Keratinocyte (primary cell): Measurements from ENCODE around the gene EIF4E1B. TPM values are rescaled to one million over a fixed set of nuclear protein-coding genes. Genes with fewer than 3 reads are reported as not detected.

Experiments used
- DNase-seq: peaks from one replicate; pipeline ENCODE4 v3.0.0-alpha.2; 2011; ENCODE audit warnings: low read depth, missing footprints, low spot score
- FAIRE-seq: peaks from 2 replicates; lab custom pipeline; 2011; peaks lifted over from hg19 to GRCh38; lab: Jason Lieb, UNC
- H2AFZ ChIP-seq: 2 replicates; pipeline ENCODE4 v1.6.0; 2012; ENCODE audit warnings: low read length, control low read depth, inconsistent platforms; ENCODE audit not compliant: control insufficient read depth
- H3K27ac ChIP-seq: 2 replicates; pipeline ENCODE4 v1.5.1; 2011; ENCODE audit warnings: low read length; ENCODE audit not compliant: control insufficient read depth, insufficient read depth
- H3K27me3 ChIP-seq: 3 replicates; pipeline ENCODE4 v1.6.0; 2011; ENCODE audit warnings: low read length; ENCODE audit not compliant: control insufficient read depth, insufficient read depth; ENCODE audit errors: extremely low read depth
- H3K36me3 ChIP-seq, 2 experiments: 2 replicates in 1 of 2; 3 replicates in 1 of 2; pipeline ENCODE4 v1.5.1; 2011; ENCODE audit warnings: low read length in 2 of 2, mild to moderate bottlenecking in 1 of 2; ENCODE audit not compliant: control insufficient read depth in 2 of 2, insufficient read depth in 2 of 2; ENCODE audit errors: extremely low read depth in 1 of 2
- H3K4me1 ChIP-seq: 3 replicates; pipeline ENCODE4 v1.5.1; 2011; ENCODE audit warnings: low read length; ENCODE audit not compliant: control insufficient read depth, insufficient read depth; ENCODE audit errors: extremely low read depth
- H3K4me2 ChIP-seq: 3 replicates; pipeline ENCODE4 v1.6.0; 2011; ENCODE audit warnings: low read depth, low read length; ENCODE audit not compliant: control insufficient read depth, insufficient read depth; ENCODE audit errors: extremely low read depth
- H3K4me3 ChIP-seq, 3 experiments: fragments of 200-600 bp in 1 of 3; sonication (generic) in 1 of 3; 2 replicates in 2 of 3; 3 replicates in 1 of 3; pipeline ENCODE4 v1.5.1; 2011 to 2016; ENCODE audit warnings: low read length in 3 of 3, mild to moderate bottlenecking in 3 of 3, control low read depth in 2 of 3, inconsistent platforms in 1 of 3, low read depth in 1 of 3, mixed read lengths in 1 of 3, mixed run types in 1 of 3, moderate library complexity in 1 of 3; ENCODE audit not compliant: control insufficient read depth in 2 of 3, insufficient read depth in 2 of 3; ENCODE audit errors: extremely low read depth in 1 of 3
- H3K79me2 ChIP-seq: 2 replicates; pipeline ENCODE4 v1.6.0; 2012; ENCODE audit warnings: low read length; ENCODE audit not compliant: control insufficient read depth, insufficient read depth
- H3K9ac ChIP-seq: 3 replicates; pipeline ENCODE4 v1.6.0; 2011; ENCODE audit warnings: low read length; ENCODE audit not compliant: control insufficient read depth, insufficient read depth; ENCODE audit errors: extremely low read depth
- H3K9me1 ChIP-seq: 3 replicates; pipeline ENCODE4 v1.6.0; 2011; ENCODE audit warnings: low read length; ENCODE audit not compliant: control insufficient read depth, insufficient read depth; ENCODE audit errors: extremely low read depth
- H3K9me3 ChIP-seq: 2 replicates; pipeline ENCODE4 v1.5.1; 2012; ENCODE audit warnings: low read depth, low read length; ENCODE audit not compliant: control insufficient read depth
- H4K20me1 ChIP-seq: 3 replicates; pipeline ENCODE4 v1.6.0; 2011; ENCODE audit warnings: low read length; ENCODE audit not compliant: control insufficient read depth, insufficient read depth; ENCODE audit errors: extremely low read depth
- EZH2 ChIP-seq: IDR thresholded peaks from one replicate; pipeline ENCODE4 v1.6.1; 2012; ENCODE audit warnings: inconsistent platforms, mild to moderate bottlenecking, low read length, moderate library complexity
- dilution Hi-C: fragments of 300-500 bp; cut with MboI; formaldehyde crosslinking; loops from one replicate; pipeline ENCODE4 v1.7.0; 2020; ENCODE audit warnings: low sequenced_read_pairs; ENCODE audit not compliant: extremely low pct_ligation_motif_present
- polyA plus RNA-seq, 5 experiments: library from polyadenylated mRNA; depleted of rRNA in 3 of 5; stranded (reverse) in 3 of 5; stranded (forward) in 1 of 5; unstranded in 1 of 5; fragments of >200 nt; gene quantifications; 1 replicate in 1 of 5; 2 replicates in 3 of 5; 3 replicates in 1 of 5; pipeline versions ENCODE4 v1.2.1 to v1.2.3, GENCODE V29; 2011 to 2012; ENCODE audit warnings: missing spikeins in 2 of 5, low read depth in 1 of 5, low replicate concordance in 1 of 5
- TF ChIP-seq, protein P1 (sequence below), 3 experiments: IDR thresholded peaks in 1 of 3; conservative IDR thresholded peaks in 1 of 3; optimal IDR thresholded peaks in 1 of 3; 2 replicates in 2 of 3; 3 replicates in 1 of 3; pipeline versions ENCODE3 to v1.5.1; 2011; ENCODE audit warnings: low read length in 3 of 3, mild to moderate bottlenecking in 3 of 3, moderate library complexity in 2 of 3, control low read depth in 1 of 3, inconsistent platforms in 1 of 3; ENCODE audit not compliant: insufficient read depth in 2 of 3; ENCODE audit errors: extremely low read depth in 1 of 3

The EIF4E1B gene
- polyA plus RNA-seq, 1 donor (not counting 4 experiments of a cell fraction or from before 2014, with no cell fraction given): not detected

DNA sequence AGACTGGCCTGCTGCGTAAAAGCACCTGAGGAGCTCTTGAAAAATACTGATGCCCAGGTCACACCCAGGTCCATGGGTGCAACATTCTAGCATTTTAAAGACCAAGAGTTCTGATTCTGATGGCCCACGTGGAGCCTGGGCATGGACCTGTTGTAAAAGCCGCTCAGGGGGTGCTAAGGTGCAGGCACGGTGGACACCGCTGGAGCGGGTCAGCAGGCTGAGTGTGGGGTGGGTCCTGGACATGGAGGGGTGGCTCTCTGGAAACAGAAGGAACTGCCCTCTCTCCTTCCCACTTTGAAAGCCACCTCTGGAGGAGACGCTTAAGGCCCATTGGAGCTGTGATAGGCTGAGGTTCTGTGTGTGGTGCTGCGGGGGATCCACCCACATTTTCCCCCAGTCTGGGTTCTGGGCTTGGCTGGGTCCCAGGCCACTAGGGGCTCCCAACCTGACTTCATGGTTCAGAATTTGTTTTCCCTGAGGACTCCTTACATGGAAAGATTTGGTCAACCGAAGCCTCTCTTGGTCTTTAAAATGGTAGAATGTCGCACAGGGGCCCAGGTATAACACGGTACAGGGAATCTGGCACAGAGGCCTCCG is 37.1 kb upstream of the EIF4E1B start:
- Histone ChIP-seq H3K79me2 (no peaks in the 10 kb centered on the region), H3K36me3 (peaks cover 0 to 2% of the 10 kb centered on the region in 2 experiments), H4K20me1 (no peaks in the 10 kb centered on the region), H3K4me3 (no peak overlapping the region), H3K27ac (no peak overlapping the region), H3K27me3 (no peaks in the 10 kb centered on the region), H3K4me1 (peaks cover 8% of the 10 kb centered on the region), H3K4me2 (no peak overlapping the region), H3K9ac (no peak overlapping the region), H3K9me1 (no peaks in the 10 kb centered on the region), H2AFZ (no peak overlapping the region), H3K9me3 (peaks cover 6% of the 10 kb centered on the region)
- dilution Hi-C loops: no loop called here
- no peak for DNase-seq
- no peak for FAIRE-seq
- TF ChIP-seq EZH2: no peak
- TF ChIP-seq, protein P1, sequence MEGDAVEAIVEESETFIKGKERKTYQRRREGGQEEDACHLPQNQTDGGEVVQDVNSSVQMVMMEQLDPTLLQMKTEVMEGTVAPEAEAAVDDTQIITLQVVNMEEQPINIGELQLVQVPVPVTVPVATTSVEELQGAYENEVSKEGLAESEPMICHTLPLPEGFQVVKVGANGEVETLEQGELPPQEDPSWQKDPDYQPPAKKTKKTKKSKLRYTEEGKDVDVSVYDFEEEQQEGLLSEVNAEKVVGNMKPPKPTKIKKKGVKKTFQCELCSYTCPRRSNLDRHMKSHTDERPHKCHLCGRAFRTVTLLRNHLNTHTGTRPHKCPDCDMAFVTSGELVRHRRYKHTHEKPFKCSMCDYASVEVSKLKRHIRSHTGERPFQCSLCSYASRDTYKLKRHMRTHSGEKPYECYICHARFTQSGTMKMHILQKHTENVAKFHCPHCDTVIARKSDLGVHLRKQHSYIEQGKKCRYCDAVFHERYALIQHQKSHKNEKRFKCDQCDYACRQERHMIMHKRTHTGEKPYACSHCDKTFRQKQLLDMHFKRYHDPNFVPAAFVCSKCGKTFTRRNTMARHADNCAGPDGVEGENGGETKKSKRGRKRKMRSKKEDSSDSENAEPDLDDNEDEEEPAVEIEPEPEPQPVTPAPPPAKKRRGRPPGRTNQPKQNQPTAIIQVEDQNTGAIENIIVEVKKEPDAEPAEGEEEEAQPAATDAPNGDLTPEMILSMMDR (optimal IDR thresholded peaks at IDR 0.05 in 1 of 3, IDR thresholded peaks at IDR 0.05 in 1 of 3, conservative IDR thresholded peaks at IDR 0.05 in 1 of 3; ENCODE audit: extremely low read depth in 1 of 3, insufficient read depth in 2 of 3, low read length in 3 of 3): no peak

DNA sequence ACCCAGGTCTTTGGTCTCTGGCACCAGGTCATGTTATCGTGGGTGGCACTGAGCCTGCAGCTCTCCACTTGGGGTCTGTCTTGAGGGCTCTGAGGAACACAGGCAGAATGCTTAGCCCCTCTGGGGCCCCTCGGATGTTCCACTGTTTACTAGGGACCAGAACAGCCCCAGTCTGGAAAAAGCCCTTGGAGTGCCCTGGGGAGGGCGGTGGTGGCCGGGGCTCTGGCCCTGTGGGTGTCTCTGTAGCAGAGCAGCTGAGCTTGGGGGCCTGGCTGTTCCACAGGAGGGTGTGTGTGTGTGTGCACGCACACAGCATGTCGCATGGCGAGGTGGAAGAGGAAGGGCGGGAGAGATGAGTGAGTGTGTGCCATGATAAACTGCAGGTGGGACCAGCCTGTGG is 35.9 kb upstream of the EIF4E1B start:
- Histone ChIP-seq H3K4me1 (peaks cover 8% of the 10 kb centered on the region), H3K4me3 (no peak overlapping the region), H4K20me1 (no peaks in the 10 kb centered on the region), H3K36me3 (peaks cover 3 to 4% of the 10 kb centered on the region in 2 experiments), H3K79me2 (no peaks in the 10 kb centered on the region), H3K27ac (no peak overlapping the region), H3K27me3 (no peaks in the 10 kb centered on the region), H3K4me2 (no peak overlapping the region), H3K9me3 (peaks cover 6% of the 10 kb centered on the region), H2AFZ (no peak overlapping the region), H3K9ac (no peak overlapping the region), H3K9me1 (no peaks in the 10 kb centered on the region)
- no peak for DNase-seq
- TF ChIP-seq EZH2: no peak
- TF ChIP-seq, protein P1 (optimal IDR thresholded peaks at IDR 0.05 in 1 of 3, IDR thresholded peaks at IDR 0.05 in 1 of 3, conservative IDR thresholded peaks at IDR 0.05 in 1 of 3; ENCODE audit: extremely low read depth in 1 of 3, insufficient read depth in 2 of 3, low read length in 3 of 3): no peak
- FAIRE-seq: no peak
- dilution Hi-C loops: no loop called here
